Mesenchymal stem cell (in vitro differentiated cells and primary cell): Measurements from ENCODE around the gene ZNF57.
"Not testable (repeated sequence)": the region's sequence is repeated elsewhere in the genome, so short reads cannot be mapped to it uniquely, and the experiment has no call there.

Source experiments
- DNase-seq: peaks from one replicate; pipeline ENCODE4 v3.0.0-alpha.2; 2013
- H2AFZ ChIP-seq: one replicate; pipeline ENCODE4 v1.6.1; 2013; ENCODE audit warnings: low read depth, mild to moderate bottlenecking, control low read depth, inconsistent platforms, low read length, moderate library complexity
- H2AK5ac ChIP-seq: 2 replicates; pipeline ENCODE4 v1.6.1; 2013; ENCODE audit warnings: low read length, moderate library complexity, mild to moderate bottlenecking, inconsistent platforms; ENCODE audit not compliant: severe bottlenecking
- H2BK120ac ChIP-seq: one replicate; pipeline ENCODE4 v1.6.1; 2013; ENCODE audit warnings: low read depth, mild to moderate bottlenecking, inconsistent platforms, low read length, moderate library complexity
- H2BK12ac ChIP-seq, 2 experiments: one replicate each; pipeline ENCODE4 v1.6.1; 2013; ENCODE audit warnings: inconsistent platforms in 2 of 2, low read length in 2 of 2, mild to moderate bottlenecking in 2 of 2, moderate library complexity in 2 of 2, control low read depth in 1 of 2
- H2BK15ac ChIP-seq: one replicate; pipeline ENCODE4 v1.6.1; 2013; ENCODE audit warnings: mild to moderate bottlenecking, low read depth, inconsistent platforms; ENCODE audit not compliant: poor library complexity, severe bottlenecking
- H2BK5ac ChIP-seq: 2 replicates; pipeline ENCODE4 v1.6.1; 2013; ENCODE audit warnings: low read depth, mild to moderate bottlenecking, low read length, control low read depth, inconsistent platforms; ENCODE audit not compliant: poor library complexity, severe bottlenecking
- H3K14ac ChIP-seq, 2 experiments: one replicate each; pipeline ENCODE4 v1.6.1; 2013; ENCODE audit warnings: inconsistent platforms in 2 of 2, low read length in 2 of 2, control low read depth in 1 of 2, mild to moderate bottlenecking in 1 of 2, moderate library complexity in 1 of 2
- H3K18ac ChIP-seq, 2 experiments: one replicate each; pipeline ENCODE4 v1.6.1; 2013; ENCODE audit warnings: inconsistent platforms in 2 of 2, low read length in 2 of 2, control low read depth in 1 of 2, low read depth in 1 of 2, mild to moderate bottlenecking in 1 of 2
- H3K23ac ChIP-seq, 2 experiments: one replicate each; pipeline ENCODE4 v1.6.1; 2013; ENCODE audit warnings: inconsistent platforms in 2 of 2, low read length in 2 of 2, mild to moderate bottlenecking in 2 of 2, moderate library complexity in 2 of 2, control low read depth in 1 of 2
- H3K27ac ChIP-seq: 2 replicates; pipeline ENCODE4 v1.5.1; 2013; ENCODE audit warnings: mild to moderate bottlenecking, moderate library complexity, low read length, control low read depth, inconsistent platforms; ENCODE audit not compliant: poor library complexity, severe bottlenecking
- H3K27me3 ChIP-seq, 2 experiments: 2 replicates each; pipeline versions ENCODE4 v1.6.1 to v1.7.0; 2013; ENCODE audit warnings: low read length in 2 of 2, mild to moderate bottlenecking in 2 of 2, moderate library complexity in 2 of 2, control low read depth in 1 of 2, inconsistent platforms in 1 of 2; ENCODE audit not compliant: control insufficient read depth in 1 of 2, insufficient read depth in 1 of 2
- H3K36me3 ChIP-seq, 2 experiments: 2 replicates each; pipeline versions ENCODE4 v1.6.1 to v1.7.0; 2013; ENCODE audit warnings: low read length in 2 of 2, control low read depth in 1 of 2, inconsistent platforms in 1 of 2, low read depth in 1 of 2, mild to moderate bottlenecking in 1 of 2; ENCODE audit not compliant: insufficient read depth in 2 of 2, control insufficient read depth in 1 of 2
- H3K4ac ChIP-seq, 2 experiments: one replicate each; pipeline ENCODE4 v1.6.1; 2013; ENCODE audit warnings: inconsistent platforms in 2 of 2, low read length in 2 of 2, mild to moderate bottlenecking in 2 of 2, moderate library complexity in 2 of 2, control low read depth in 1 of 2, low read depth in 1 of 2
- H3K4me1 ChIP-seq: 2 replicates; pipeline ENCODE4 v1.6.1; 2013; ENCODE audit warnings: low read depth, low read length, control low read depth; ENCODE audit not compliant: control insufficient read depth, insufficient read depth
- H3K4me2 ChIP-seq: 2 replicates; pipeline ENCODE4 v1.6.1; 2013; ENCODE audit warnings: low read length, mild to moderate bottlenecking, inconsistent platforms; ENCODE audit not compliant: poor library complexity, severe bottlenecking
- H3K4me3 ChIP-seq, 2 experiments: 2 replicates each; pipeline versions ENCODE4 v1.5.1 to v1.7.0; 2013; ENCODE audit warnings: low read length in 2 of 2, mild to moderate bottlenecking in 2 of 2, control low read depth in 1 of 2, low read depth in 1 of 2; ENCODE audit not compliant: insufficient read depth in 1 of 2
- H3K79me1 ChIP-seq: replicated peaks from 2 replicates; pipeline ENCODE4 v1.6.1; 2013; ENCODE audit warnings: mild to moderate bottlenecking, control low read depth, low read length, inconsistent platforms; ENCODE audit not compliant: poor library complexity, severe bottlenecking
- H3K9ac ChIP-seq: 2 replicates; pipeline ENCODE4 v1.7.0; 2013; ENCODE audit warnings: mild to moderate bottlenecking, low read length, moderate library complexity
- H3K9me3 ChIP-seq: 2 replicates; pipeline ENCODE4 v1.7.0; 2013; ENCODE audit warnings: mild to moderate bottlenecking, low read length; ENCODE audit not compliant: control insufficient read depth
- H4K8ac ChIP-seq: one replicate; pipeline ENCODE4 v1.6.1; 2013; ENCODE audit warnings: inconsistent platforms, mild to moderate bottlenecking, low read length, moderate library complexity
- H4K91ac ChIP-seq: one replicate; pipeline ENCODE4 v1.6.1; 2013; ENCODE audit warnings: mild to moderate bottlenecking, low read length, inconsistent platforms
- WGBS: methylation state at CpG from one replicate; pipeline ENCODE4 v1.1.7; 2013; ENCODE audit warnings: mixed read lengths; 5-methylcytosine and 5-hydroxymethylcytosine counted together

Gene ZNF57

GRCh38 chr19:2866495-2867024, 34.2 kb upstream of the ZNF57 start:
- H2AK5ac ChIP-seq, result no peak overlapping the region
- H3K9ac ChIP-seq, result no peak overlapping the region
- H3K4me2 ChIP-seq, result no peak overlapping the region
- no peak overlapping the region for H3K4ac ChIP-seq
- H2BK15ac ChIP-seq, result no peak overlapping the region
- H2BK5ac ChIP-seq, result no peak overlapping the region
- H2BK120ac ChIP-seq, result no peak overlapping the region
- peaks cover 11% of the 10 kb centered on the region for H3K9me3 ChIP-seq
- no peaks in the 10 kb centered on the region for H3K27me3 ChIP-seq
- WGBS, result 93% methylated on average over 7 of the region's 8 CpGs
- no peaks in the 10 kb centered on the region for H3K79me1 ChIP-seq
- no peak overlapping the region for H2AFZ ChIP-seq
- no peak overlapping the region for H4K8ac ChIP-seq
- no peak overlapping the region for H3K14ac ChIP-seq
- H3K23ac ChIP-seq, result no peak overlapping the region
- H2BK12ac ChIP-seq, result no peak overlapping the region
- no peak overlapping the region for H3K4me3 ChIP-seq
- DNase-seq, result no peak
- H4K91ac ChIP-seq, result no peak overlapping the region
- H3K36me3 ChIP-seq, result no peaks in the 10 kb centered on the region
- no peak overlapping the region for H3K27ac ChIP-seq
- H3K18ac ChIP-seq, result no peak overlapping the region
- no peaks in the 10 kb centered on the region for H3K4me1 ChIP-seq

DNA sequence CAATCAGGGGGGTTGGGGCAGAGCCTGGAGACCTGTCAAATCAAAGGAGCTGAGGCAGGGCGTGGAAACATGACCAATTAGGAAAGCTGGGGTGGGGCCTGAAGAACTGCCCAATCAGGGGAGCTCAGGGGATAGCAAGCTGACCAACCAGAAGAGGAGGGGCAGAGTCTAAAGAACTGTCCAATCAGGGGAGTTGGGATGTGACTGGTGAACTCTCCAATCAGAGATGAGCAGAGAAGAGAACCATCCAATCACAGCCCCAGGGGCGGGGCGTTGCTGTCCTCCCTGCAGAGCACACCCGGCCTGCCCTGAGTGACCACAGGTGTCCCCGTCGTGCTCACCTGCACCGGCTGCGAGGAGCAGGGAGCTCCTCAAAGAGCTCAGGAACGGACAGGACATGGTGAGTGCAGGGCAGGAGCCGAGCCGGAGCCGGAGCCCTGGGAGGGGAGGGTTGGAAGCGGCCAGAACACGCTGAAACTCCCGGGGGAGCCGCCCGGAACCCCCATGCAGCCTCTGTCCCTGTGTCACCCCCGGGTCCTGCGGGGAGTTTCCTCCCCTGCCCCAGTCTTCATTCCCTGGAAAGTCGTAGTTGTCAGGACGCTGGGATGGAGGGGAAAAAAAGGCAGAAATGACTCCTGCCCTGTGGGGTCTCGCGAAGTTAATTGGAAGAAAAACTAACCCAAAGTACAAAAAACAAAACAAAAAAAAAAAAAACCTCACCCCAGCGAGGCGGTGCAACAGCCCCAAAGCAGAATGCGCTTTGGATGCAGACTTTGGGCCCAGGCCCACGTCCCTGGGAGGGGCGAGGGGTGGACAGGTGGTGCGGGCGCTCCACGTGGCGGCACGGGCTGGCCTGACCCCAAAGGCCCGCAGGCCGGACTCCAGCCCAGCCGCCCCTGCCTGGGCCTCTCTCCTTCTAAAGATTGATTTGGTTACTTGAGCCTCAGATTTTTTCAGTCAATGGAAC, 33.4 kb upstream of the ZNF57 start, which contains the start of gene ZNF556:
Gene ZNF556, plus strand, starts transcription at position 311 of the 967 bp plus-strand sequence. Its CDS starts 87 bp downstream, at position 398.
- Histone ChIP-seq H2AK5ac (no peak within 1 kb of the TSS), H3K23ac (no peak within 1 kb of the TSS), H3K4ac (no peak within 1 kb of the TSS), H3K36me3 (no peaks in the 10 kb centered on the region), H3K14ac (no peak within 1 kb of the TSS), H3K4me3 (no peak within 1 kb of the TSS), H2BK12ac (no peak within 1 kb of the TSS), H4K8ac (no peak within 1 kb of the TSS), H3K9me3 (peaks cover 8% of the 10 kb centered on the region), H2AFZ (no peak within 1 kb of the TSS), H3K27ac (no peak within 1 kb of the TSS), H3K9ac (no peak within 1 kb of the TSS), H3K4me2 (no peak within 1 kb of the TSS), H2BK15ac (no peak within 1 kb of the TSS), H3K79me1 (no peaks in the 10 kb centered on the region), H3K27me3 (no peaks in the 10 kb centered on the region), H2BK5ac (no peak within 1 kb of the TSS), H2BK120ac (no peak within 1 kb of the TSS), H3K4me1 (no peaks in the 10 kb centered on the region), H4K91ac (no peak within 1 kb of the TSS), H3K18ac (no peak within 1 kb of the TSS)
- DNase-seq, result no peak
- 89% methylated on average over 28 of the region's 36 CpGs for WGBS

DNA sequence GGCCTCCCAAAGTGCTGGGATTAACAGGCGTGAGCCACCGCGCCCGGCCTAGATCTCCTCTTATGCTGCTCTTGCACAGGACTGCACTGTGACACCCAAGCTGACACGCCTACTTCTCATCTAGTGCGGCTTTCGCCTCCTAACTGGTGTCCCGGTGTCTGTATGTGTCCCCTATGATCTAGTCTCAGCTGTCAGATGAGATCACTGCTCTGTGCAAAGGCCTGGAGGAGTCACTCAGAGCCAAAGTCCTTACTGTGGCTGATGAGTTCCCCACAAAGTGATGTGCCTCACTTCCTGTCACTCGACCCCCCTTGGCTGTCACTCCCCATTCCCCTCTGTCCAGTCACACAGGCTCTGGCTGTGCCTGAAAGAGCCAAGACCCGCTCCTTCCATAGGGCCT, 31.1 kb upstream of the ZNF57 start:
- no peak overlapping the region for H3K18ac ChIP-seq
- H3K4me3 ChIP-seq, result no peak overlapping the region

DNA sequence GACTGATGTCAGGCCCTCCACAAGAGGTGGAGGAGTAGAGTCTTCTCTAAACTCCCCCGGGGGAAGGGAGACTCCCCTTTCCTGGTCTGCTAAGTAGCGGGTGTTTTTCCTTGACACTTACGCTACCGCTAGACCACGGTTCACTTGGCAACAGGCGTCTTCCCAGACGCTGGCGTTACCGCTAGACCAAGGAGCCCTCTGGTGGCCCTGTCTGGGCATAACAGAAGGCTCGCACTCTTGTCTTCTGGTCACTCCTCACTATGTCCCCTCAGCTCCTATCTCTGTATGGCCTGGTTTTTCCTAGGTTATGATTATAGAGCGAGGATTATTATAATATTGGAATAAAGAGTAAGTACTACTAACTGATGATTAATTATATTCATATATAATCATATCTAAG, 28.6 kb upstream of the ZNF57 start:
- H3K23ac ChIP-seq, H3K79me1 ChIP-seq, H3K4me2 ChIP-seq, H3K27me3 ChIP-seq, H3K9ac ChIP-seq, H3K27ac ChIP-seq, H3K14ac ChIP-seq, H4K8ac ChIP-seq, H2BK5ac ChIP-seq, H3K9me3 ChIP-seq, H3K4me1 ChIP-seq, H4K91ac ChIP-seq, H2AFZ ChIP-seq, H3K4me3 ChIP-seq, H2BK120ac ChIP-seq, H2AK5ac ChIP-seq, H2BK15ac ChIP-seq, H3K36me3 ChIP-seq, H2BK12ac ChIP-seq, H3K18ac ChIP-seq, H3K4ac ChIP-seq: not testable (repeated sequence)
- WGBS, result 81% methylated on average over 2 of the region's 11 CpGs
- peak; percentile 22 for DNase-seq

More for the DNA sequence above, 31.1 kb upstream of the ZNF57 start:
- Histone ChIP-seq H2BK12ac (no peak overlapping the region), H3K27me3 (no peaks in the 10 kb centered on the region), H2BK120ac (no peak overlapping the region), H2AK5ac (no peak overlapping the region), H4K8ac (no peak overlapping the region), H3K79me1 (no peaks in the 10 kb centered on the region), H3K36me3 (no peaks in the 10 kb centered on the region), H3K9me3 (peaks cover 5% of the 10 kb centered on the region), H2AFZ (no peak overlapping the region), H2BK15ac (no peak overlapping the region), H3K9ac (no peak overlapping the region), H3K14ac (no peak overlapping the region), H3K23ac (no peak overlapping the region), H3K27ac (no peak overlapping the region), H2BK5ac (no peak overlapping the region), H3K4me1 (no peaks in the 10 kb centered on the region), H3K4ac (no peak overlapping the region), H4K91ac (no peak overlapping the region), H3K4me2 (no peak overlapping the region)
- WGBS, result 74% methylated on average over 10 of the region's 10 CpGs
- no peak for DNase-seq
